Measurements from ENCODE around the gene COX8A.
A peak's percentile ranks its signal among the peaks of the same experiment; 100 is the strongest.

Gene COX8A

DNA sequence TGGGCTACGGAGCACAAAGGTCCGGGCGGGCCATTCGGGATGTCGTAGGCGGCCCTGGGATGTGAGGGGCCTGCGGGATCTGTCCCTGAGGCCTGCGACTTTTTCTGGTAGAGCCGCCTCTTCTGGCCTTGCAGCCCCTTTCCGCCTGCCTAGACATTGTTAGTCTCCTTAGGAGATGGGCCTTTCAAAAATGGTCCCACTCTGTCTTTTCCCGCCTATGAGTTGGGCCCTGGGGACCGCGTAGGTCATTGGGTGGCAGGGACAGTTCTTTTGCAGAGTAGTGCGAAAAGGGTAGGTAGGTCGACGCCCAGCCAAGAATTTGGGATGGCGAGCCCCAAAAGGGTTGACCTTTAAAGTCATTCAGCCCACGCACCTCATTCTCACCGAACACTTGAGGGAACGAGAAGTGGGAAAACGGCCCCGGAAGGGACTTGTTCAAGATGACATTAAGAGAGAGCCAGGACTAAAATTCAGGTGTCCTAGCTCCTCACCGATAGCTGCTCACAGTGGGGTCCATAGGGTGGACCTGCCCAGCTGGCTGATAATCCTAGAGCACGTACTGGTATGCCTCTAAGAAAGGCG, 12.6 kb downstream of the COX8A start:
- H3K27ac Mint-ChIP-seq, result peak overlapping the region; percentile 52
- no peaks in the 10 kb centered on the region for H3K27me3 Mint-ChIP-seq (ENCODE audit: low read depth)
- H3K4me1 Mint-ChIP-seq (ENCODE audit: low read depth), result peaks cover 27% of the 10 kb centered on the region
- H3K4me3 Mint-ChIP-seq, result peak overlapping the region; percentile 73
- peaks cover 36% of the 10 kb centered on the region for H3K36me3 Mint-ChIP-seq (ENCODE audit: low read depth)
- H3K9me3 Mint-ChIP-seq, result no peaks in the 10 kb centered on the region
- no peak for DNase-seq (ENCODE audit: low spot score)

DNA sequence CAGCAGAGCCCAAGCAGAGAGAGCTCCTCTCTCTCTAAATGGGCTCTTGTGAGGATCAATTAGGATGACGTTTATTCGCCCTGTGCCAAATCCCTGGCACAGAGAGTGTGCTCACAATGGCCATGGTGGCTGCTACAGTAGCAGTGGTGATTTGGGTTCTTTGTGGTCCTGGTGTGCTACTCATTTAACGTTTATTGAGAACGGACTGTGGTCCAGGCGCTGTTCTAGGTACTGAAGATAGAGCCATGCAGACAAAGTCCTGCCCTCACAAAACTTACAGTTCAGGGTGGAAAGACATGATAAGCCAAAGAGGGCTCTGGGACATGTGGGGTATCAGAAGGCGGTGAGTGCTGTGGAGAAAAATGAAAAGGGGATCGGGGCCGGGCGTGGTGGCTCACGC, 17.1 kb downstream of the COX8A start:
- Mint-ChIP-seq H3K27ac (no peak overlapping the region), H3K27me3 (ENCODE audit: low read depth) (no peaks in the 10 kb centered on the region), H3K36me3 (ENCODE audit: low read depth) (peaks cover 35% of the 10 kb centered on the region), H3K4me3 (no peak overlapping the region), H3K9me3 (no peaks in the 10 kb centered on the region), H3K4me1 (ENCODE audit: low read depth) (peaks cover 19% of the 10 kb centered on the region)
- no peak for DNase-seq (ENCODE audit: low spot score)

DNA sequence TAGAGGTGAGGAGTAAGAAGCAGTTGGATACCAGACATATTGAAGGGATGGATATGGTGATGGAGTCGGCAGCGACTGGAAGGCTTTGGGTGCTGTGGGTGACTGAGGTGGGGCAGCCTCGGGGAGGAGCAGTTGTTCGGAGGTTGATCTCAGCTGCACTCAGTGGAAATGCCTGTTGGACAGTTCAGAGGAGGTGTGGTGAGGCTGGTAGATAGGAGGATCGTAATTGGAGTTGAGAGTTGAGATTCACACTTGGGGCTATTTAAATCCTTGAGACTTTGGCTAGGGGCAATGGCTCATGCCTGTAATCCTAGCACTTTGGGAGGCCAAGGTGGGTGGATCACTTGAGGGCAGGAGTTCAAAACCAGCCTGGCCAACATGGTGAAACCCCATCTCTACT, 18.7 kb downstream of the COX8A start:
- DNase-seq (ENCODE audit: low spot score), result no peak
- H3K27ac Mint-ChIP-seq, result peak overlapping the region; percentile 38
- no peaks in the 10 kb centered on the region for H3K27me3 Mint-ChIP-seq (ENCODE audit: low read depth)
- H3K9me3 Mint-ChIP-seq, result no peaks in the 10 kb centered on the region
- peaks cover 42% of the 10 kb centered on the region for H3K36me3 Mint-ChIP-seq (ENCODE audit: low read depth)
- H3K4me1 Mint-ChIP-seq (ENCODE audit: low read depth), result peaks cover 11% of the 10 kb centered on the region
- H3K4me3 Mint-ChIP-seq, result no peak overlapping the region

DNA sequence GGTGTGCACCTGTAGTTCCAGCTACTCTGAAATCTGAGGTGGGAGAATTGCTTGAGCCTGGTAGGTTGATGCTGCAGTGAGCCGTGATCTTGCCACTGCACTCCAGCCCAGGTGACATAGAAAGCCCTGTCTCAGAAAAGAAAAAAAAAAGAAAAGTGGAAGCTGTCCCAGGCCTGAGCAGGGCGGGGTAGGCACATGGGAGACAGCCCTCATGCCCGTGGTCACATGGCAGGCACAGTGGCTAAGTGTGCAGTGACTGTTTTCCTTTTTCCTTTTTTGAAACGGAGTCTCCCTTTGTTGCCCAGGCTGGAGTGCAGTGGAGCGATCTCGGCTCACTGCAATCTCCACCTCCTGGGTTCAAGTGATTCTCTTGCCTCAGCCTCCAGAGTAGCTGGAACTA, 19.6 kb downstream of the COX8A start:
- Mint-ChIP-seq H3K4me3 (no peak overlapping the region), H3K36me3 (ENCODE audit: low read depth) (peaks cover 39% of the 10 kb centered on the region), H3K4me1 (ENCODE audit: low read depth) (peaks cover 5% of the 10 kb centered on the region), H3K9me3 (no peaks in the 10 kb centered on the region), H3K27me3 (ENCODE audit: low read depth) (no peaks in the 10 kb centered on the region), H3K27ac (no peak overlapping the region)
- DNase-seq (ENCODE audit: low spot score), result no peak

DNA sequence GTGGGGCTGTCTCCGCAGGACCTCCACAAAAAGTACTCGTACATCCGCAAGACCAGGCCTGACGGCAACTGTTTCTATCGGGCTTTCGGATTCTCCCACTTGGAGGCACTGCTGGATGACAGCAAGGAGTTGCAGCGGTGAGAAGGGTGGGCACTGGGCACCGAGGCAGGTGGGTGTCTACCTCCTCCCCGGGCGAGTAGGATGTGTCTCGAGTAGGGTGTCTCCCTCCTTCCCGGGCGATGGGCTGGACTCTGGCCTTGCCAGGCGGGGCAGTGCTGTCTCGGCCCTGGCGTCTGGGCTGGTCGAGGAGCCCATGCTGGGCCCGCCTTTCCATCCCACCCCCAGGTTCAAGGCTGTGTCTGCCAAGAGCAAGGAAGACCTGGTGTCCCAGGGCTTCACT, 22.1 kb downstream of the COX8A start:
- peaks cover 23% of the 10 kb centered on the region for H3K36me3 Mint-ChIP-seq (ENCODE audit: low read depth)
- H3K4me3 Mint-ChIP-seq, result no peak overlapping the region
- DNase-seq (ENCODE audit: low spot score), result no peak
- peaks cover 8% of the 10 kb centered on the region for H3K4me1 Mint-ChIP-seq (ENCODE audit: low read depth)
- no peaks in the 10 kb centered on the region for H3K9me3 Mint-ChIP-seq
- peaks cover 2% of the 10 kb centered on the region for H3K27me3 Mint-ChIP-seq (ENCODE audit: low read depth)
- no peak overlapping the region for H3K27ac Mint-ChIP-seq

DNA sequence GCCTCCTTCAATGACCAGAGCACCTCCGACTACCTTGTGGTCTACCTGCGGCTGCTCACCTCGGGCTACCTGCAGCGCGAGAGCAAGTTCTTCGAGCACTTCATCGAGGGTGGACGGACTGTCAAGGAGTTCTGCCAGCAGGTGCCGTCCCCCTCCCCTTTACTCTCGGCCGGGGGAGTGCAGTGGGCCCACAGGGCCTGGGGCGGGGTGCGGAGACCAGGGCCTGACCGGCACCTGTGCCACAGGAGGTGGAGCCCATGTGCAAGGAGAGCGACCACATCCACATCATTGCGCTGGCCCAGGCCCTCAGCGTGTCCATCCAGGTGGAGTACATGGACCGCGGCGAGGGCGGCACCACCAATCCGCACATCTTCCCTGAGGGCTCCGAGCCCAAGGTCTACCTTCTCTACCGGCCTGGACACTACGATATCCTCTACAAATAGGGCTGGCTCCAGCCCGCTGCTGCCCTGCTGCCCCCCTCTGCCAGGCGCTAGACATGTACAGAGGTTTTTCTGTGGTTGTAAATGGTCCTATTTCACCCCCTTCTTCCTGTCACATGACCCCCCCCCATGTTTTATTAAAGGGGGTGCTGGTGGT, 22.8 kb downstream of the COX8A start:
- Mint-ChIP-seq H3K27ac (no peak overlapping the region), H3K9me3 (no peaks in the 10 kb centered on the region), H3K27me3 (ENCODE audit: low read depth) (peaks cover 2% of the 10 kb centered on the region), H3K36me3 (ENCODE audit: low read depth) (peaks cover 20% of the 10 kb centered on the region), H3K4me3 (no peak overlapping the region), H3K4me1 (ENCODE audit: low read depth) (peaks cover 6% of the 10 kb centered on the region)
- DNase-seq (ENCODE audit: low spot score), result no peak

DNA sequence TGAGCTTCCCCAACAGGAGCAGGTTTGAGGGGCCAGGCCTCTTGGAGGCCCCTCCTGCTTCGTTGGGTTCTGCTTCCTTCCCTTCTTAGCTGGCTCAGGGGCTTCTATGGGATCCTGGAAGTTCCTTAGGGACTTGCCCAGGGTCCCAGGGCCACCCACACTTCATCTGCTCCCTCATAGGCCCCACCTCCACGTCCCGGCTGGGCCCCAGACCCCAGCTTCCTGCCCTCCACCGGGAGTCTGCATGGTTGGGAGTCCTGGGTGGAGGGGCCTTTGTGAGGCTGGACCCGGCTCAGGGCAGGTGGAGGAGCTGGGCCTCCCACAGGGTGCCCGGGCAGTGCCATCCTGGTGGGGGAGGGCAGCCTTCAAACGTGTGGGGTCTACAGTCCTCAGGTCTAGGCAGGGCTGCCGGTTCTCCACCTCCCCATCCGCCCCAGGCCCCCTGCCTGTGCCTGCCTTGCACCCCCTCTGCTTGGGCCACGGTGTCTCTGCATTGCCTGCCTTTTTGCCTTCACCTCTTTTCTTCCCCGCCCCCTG, 23.4 kb downstream of the COX8A start:
- Mint-ChIP-seq H3K4me3 (no peak overlapping the region), H3K4me1 (ENCODE audit: low read depth) (peaks cover 6% of the 10 kb centered on the region), H3K36me3 (ENCODE audit: low read depth) (peaks cover 19% of the 10 kb centered on the region), H3K27ac (peak overlapping the region; percentile 55), H3K9me3 (no peaks in the 10 kb centered on the region), H3K27me3 (ENCODE audit: low read depth) (peaks cover 2% of the 10 kb centered on the region)
- no peak for DNase-seq (ENCODE audit: low spot score)

DNA sequence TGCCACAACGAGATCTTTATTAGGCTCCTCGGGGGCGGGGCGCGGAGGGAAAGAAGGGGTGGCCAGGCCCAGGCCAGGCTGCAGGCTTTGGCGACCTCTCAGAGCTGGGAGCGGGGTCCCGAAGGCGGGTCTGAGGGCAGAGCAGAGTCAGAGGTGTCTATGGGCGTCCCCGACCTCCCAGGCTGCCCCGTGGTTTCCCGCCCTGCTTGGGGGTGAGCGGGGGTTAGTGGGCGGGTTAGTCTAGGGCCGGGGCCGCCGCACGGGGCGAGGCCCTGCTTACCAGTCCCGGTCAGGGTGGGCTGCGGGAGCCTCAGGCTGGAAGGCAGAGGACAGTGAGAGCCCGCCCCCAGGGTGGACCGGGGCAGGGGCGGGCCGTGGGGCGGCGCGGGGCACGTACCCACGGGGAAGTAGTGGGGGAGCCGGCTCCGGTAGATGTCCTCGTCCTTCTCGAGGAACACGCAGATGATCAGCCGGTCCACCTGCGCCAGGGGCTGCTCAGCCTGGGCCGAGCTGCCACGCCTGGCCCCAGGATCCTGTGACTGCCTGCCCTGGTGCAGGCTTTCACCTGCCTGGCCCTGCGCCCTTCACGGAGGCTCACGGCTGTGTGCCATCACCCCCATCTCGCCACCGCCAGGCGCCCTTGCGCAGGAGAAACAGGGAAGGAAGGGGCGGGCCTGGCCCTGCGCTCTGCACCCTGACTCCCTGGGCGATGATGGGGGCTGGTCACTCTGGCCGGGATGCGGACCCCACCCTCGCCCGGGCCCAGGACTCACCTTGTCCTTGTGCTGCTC, 24.3 kb downstream of the COX8A start:
- no peak for DNase-seq (ENCODE audit: low spot score)
- no peak overlapping the region for H3K4me3 Mint-ChIP-seq
- H3K36me3 Mint-ChIP-seq (ENCODE audit: low read depth), result peaks cover 16% of the 10 kb centered on the region

DNA sequence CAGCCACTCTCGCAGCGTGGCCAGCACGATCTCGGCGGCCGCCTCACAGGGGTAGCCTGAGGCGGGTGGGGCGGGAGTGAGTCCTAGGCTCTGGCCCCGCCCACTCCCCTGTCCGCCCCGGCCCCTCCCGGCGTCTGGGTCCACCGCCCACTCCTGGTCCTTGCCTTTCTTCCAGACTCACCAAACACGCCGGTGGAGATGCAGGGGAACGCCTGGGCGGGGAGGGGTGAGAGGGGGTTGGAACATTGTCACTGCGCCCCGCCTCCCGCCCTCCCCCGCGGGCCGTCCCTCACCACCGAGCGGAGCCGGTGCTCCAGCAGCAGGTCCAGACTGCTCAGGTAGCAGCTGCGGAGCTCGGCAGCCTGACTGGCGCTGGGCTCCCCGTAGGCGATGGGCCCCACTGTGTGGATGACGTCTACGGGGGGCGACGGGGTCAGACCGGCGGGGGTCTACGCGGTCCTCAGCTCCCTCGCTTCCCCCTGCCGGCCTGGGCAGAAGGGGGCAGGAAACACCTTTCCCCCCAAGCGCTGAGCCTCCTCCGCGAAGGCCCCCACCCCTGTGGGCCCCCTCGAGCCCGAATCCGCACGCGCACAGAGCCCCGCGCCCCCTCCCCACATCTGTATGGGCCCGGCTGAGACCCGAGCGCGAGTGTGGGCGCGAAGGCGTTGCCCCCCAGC, 25.1 kb downstream of the COX8A start:
- Mint-ChIP-seq H3K36me3 (ENCODE audit: low read depth) (peaks cover 15% of the 10 kb centered on the region), H3K4me1 (ENCODE audit: low read depth) (peaks cover 3% of the 10 kb centered on the region), H3K27me3 (ENCODE audit: low read depth) (peaks cover 2% of the 10 kb centered on the region), H3K27ac (no peak overlapping the region), H3K9me3 (no peaks in the 10 kb centered on the region), H3K4me3 (no peak overlapping the region)
- peak; percentile 32 for DNase-seq (ENCODE audit: low spot score)

More for the DNA sequence above, 24.3 kb downstream of the COX8A start:
- peaks cover 2% of the 10 kb centered on the region for H3K27me3 Mint-ChIP-seq (ENCODE audit: low read depth)
- no peaks in the 10 kb centered on the region for H3K9me3 Mint-ChIP-seq
- H3K27ac Mint-ChIP-seq, result no peak overlapping the region
- H3K4me1 Mint-ChIP-seq (ENCODE audit: low read depth), result peaks cover 3% of the 10 kb centered on the region

DNA sequence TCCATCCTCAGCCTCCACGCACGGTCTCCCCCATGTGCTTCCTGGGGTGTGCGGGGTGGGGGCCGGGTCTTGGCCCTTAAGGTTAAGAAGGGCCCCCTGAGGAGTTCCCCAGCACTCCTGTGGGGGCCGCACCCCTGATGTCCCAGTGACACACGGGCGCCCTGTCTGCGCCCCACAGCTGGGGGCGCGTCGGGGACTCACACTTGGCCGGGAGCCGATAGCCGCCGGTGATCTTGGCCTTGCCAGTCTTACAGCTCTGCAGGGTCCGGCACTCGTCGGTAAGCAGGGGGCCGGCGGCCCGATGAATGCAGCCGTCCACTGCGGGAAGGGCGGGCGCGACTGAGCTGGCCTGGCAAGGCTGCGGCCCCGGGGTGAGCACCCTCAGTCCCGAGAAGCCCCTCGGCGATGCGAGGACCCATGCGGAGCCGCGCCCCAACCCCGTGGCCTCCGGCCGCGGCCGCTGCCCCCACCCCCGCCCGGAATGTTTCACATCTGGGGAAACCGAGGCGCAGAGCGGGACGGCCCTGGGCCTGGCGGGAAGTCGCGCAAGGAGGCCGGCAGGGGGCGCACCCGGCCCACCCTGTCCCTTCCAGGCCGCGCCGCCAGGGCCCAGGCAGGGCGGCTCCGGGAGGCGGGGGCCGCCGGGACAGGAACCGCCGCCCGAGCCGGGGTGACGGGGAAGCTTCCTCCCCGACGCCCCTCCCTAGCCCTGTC, 25.8 kb downstream of the COX8A start:
- Mint-ChIP-seq H3K4me3 (no peak overlapping the region), H3K4me1 (ENCODE audit: low read depth) (peaks cover 3% of the 10 kb centered on the region), H3K27ac (no peak overlapping the region), H3K9me3 (no peaks in the 10 kb centered on the region), H3K27me3 (ENCODE audit: low read depth) (peaks cover 2% of the 10 kb centered on the region), H3K36me3 (ENCODE audit: low read depth) (peaks cover 15% of the 10 kb centered on the region)
- DNase-seq (ENCODE audit: low spot score), result peak; percentile 74

DNA sequence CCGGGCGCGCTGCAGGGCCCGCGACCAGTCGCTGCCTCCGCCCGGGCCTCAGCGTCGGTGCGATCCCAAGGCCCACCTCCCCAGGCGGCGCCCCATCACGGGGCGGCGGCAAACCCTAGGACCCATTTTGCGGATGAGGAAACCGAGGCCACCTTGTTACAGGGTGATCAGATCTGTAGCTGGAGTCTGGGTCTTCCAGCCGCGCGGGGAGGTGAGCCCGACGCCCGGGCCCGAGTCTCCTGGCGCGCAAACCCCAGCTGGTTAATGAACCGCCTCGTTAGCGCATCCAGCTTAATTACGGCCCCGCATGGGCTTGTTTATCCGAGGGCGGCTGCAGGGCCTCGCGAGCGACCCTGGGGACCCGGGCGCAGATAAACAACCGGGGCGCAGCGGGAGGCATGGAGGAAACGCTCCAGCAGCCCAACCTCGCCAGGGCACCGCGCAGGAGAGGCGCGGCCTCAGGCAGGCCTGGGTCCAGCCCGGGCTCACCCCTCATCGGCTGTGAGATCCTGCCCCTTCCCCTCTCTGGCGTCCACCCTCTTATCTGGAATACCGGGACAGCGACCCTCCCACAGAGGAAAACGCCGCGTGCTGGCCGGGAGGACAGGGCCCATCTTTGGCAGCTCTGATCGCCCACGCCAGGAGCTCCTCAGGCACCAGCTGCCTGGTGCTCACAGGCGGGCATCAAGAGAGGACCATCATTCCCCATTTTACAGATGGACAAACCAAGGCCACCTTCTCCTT, 26.5 kb downstream of the COX8A start:
- Mint-ChIP-seq H3K27me3 (ENCODE audit: low read depth) (peaks cover 4% of the 10 kb centered on the region), H3K4me3 (peak overlapping the region; percentile 48), H3K4me1 (ENCODE audit: low read depth) (peaks cover 3% of the 10 kb centered on the region), H3K9me3 (no peaks in the 10 kb centered on the region), H3K27ac (no peak overlapping the region), H3K36me3 (ENCODE audit: low read depth) (peaks cover 15% of the 10 kb centered on the region)
- no peak for DNase-seq (ENCODE audit: low spot score)

DNA sequence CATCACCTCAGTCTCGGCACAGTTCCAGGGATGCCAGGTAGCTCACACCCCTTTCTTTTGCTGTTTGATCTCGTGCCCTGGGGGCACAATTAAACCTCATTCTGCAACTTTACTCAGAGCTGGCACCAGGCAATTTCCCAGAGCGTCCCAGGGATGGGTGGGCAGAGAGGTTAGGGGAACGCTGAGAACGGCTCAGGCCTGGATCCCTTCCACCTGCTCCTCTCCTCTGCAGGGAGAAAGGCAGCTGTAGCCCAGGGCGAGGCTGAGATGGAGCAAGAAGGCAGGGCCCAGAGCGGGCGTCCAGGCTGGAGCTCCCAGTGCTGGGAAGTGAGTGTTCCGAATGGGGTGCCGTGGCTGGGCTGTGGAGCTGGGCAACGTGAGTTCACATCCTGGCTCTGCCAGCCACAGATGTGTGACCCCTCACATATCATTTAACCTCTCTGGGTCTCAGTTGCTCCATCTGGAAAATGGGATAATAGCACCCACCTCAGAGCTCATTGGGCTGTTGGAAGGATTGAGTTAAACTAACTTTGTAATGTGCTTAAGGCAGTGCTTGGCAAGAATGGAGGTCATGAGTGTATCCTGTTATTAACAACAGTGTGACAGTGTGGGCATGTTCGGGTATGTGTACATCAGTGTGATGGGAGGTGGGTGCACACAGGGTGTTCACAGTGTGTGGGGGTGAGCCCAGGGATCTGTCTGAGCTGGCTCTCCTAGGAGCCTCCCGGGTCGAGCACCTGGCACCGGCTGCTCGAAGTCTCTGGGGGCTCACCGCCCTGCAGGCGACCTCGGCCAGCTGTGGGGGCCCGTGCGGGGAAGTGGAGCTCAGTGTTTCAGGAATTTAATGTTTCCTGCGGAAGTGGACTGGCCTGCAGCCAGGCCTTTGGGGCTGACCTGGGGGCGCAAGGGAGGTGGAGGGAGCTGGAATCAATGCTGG, 27.3 kb downstream of the COX8A start:
- Mint-ChIP-seq H3K27me3 (ENCODE audit: low read depth) (peaks cover 7% of the 10 kb centered on the region), H3K4me3 (peak overlapping the region; percentile 42), H3K27ac (no peak overlapping the region), H3K36me3 (ENCODE audit: low read depth) (peaks cover 15% of the 10 kb centered on the region), H3K9me3 (no peaks in the 10 kb centered on the region), H3K4me1 (ENCODE audit: low read depth) (peaks cover 3% of the 10 kb centered on the region)
- no peak for DNase-seq (ENCODE audit: low spot score)

Measured in T-helper 2 cell treated with Interferon-gamma antibody and Interleukin-4, amounts not matched to agents 5 μg/mL and 100 μg/mL, for 36 hours (primary cell).